ENCODE measurements around the gene AK8.
A peak's percentile ranks its signal among the peaks of the same experiment; 100 is the strongest.

The AK8 gene

GRCh38 chr9:132708239-132708638 is 169.8 kb downstream of the AK8 start:
- no peak overlapping the region for H3K4me3 ChIP-seq (ENCODE audit: low read length)
- DNase-seq (ENCODE audit: low read depth), result no peak
- no peak for TF ChIP-seq CTCF (conservative IDR thresholded peaks at IDR 0.05; ENCODE audit: low read depth, low read length)

GRCh38 chr9:132703336-132703735 is 174.7 kb downstream of the AK8 start:
- TF ChIP-seq CTCF (conservative IDR thresholded peaks at IDR 0.05; ENCODE audit: low read depth, low read length), result no peak
- no peak overlapping the region for H3K4me3 ChIP-seq (ENCODE audit: low read length)
- DNase-seq (ENCODE audit: low read depth), result no peak

GRCh38 chr9:132702254-132702653 is 175.8 kb downstream of the AK8 start:
- H3K4me3 ChIP-seq (ENCODE audit: low read length), result no peak overlapping the region
- DNase-seq (ENCODE audit: low read depth), result no peak
- TF ChIP-seq CTCF (conservative IDR thresholded peaks at IDR 0.05; ENCODE audit: low read depth, low read length), result no peak

GRCh38 chr9:132699956-132700355 is 178.1 kb downstream of the AK8 start:
- H3K4me3 ChIP-seq (ENCODE audit: low read length), result no peak overlapping the region
- TF ChIP-seq CTCF (conservative IDR thresholded peaks at IDR 0.05; ENCODE audit: low read depth, low read length), result no peak
- DNase-seq (ENCODE audit: low read depth), result no peak

GRCh38 chr9:132698989-132699388 is 179.1 kb downstream of the AK8 start:
- no peak for TF ChIP-seq CTCF (conservative IDR thresholded peaks at IDR 0.05; ENCODE audit: low read depth, low read length)
- no peak overlapping the region for H3K4me3 ChIP-seq (ENCODE audit: low read length)
- DNase-seq (ENCODE audit: low read depth), result peak; percentile 64

- TF ChIP-seq CTCF (conservative IDR thresholded peaks at IDR 0.05; ENCODE audit: low read depth, low read length), result no peak
- H3K4me3 ChIP-seq (ENCODE audit: low read length), result no peak overlapping the region
- no peak for DNase-seq (ENCODE audit: low read depth)
Measured at GRCh38 chr9:132697230-132697629, 180.9 kb downstream of the AK8 start.

GRCh38 chr9:132694144-132694543 is 183.9 kb downstream of the AK8 start:
- no peak for DNase-seq (ENCODE audit: low read depth)
- peak; percentile 21 for TF ChIP-seq CTCF (conservative IDR thresholded peaks at IDR 0.05; ENCODE audit: low read depth, low read length)
- no peak overlapping the region for H3K4me3 ChIP-seq (ENCODE audit: low read length)

All from retinal pigment epithelial cell (primary cell).